Frontal cortex (tissue), 4 donors: Measurements from ENCODE around the gene AJM1. TPM values are rescaled to one million over a fixed set of nuclear protein-coding genes. Genes with fewer than 3 reads are reported as not detected.
A peak's percentile ranks its signal among the peaks of the same experiment; 100 is the strongest.
"Not testable (repeated sequence)": the region's sequence is repeated elsewhere in the genome, so short reads cannot be mapped to it uniquely, and the experiment has no call there.

ENCODE experiments used
- DNase-seq, 2 donors: peaks; one replicate each; pipeline ENCODE4 v3.0.0; 2012; ENCODE audit warnings: low spot score in 2 of 2
- FAIRE-seq: peaks from 2 replicates; lab custom pipeline; 2012; peaks lifted over from hg19 to GRCh38; lab: Jason Lieb, UNC
- total RNA-seq: library from RNA; depleted of rRNA; stranded (reverse); fragments of >200 nt; gene quantifications from one replicate; pipeline ENCODE4 v1.2.3, GENCODE V29; 2014
- donor health status: control.
- donor health status: control.
- donor health status: control.

Gene AJM1
- total RNA-seq, 1 donor from 2014 or later = 0.82 TPM

DNA sequence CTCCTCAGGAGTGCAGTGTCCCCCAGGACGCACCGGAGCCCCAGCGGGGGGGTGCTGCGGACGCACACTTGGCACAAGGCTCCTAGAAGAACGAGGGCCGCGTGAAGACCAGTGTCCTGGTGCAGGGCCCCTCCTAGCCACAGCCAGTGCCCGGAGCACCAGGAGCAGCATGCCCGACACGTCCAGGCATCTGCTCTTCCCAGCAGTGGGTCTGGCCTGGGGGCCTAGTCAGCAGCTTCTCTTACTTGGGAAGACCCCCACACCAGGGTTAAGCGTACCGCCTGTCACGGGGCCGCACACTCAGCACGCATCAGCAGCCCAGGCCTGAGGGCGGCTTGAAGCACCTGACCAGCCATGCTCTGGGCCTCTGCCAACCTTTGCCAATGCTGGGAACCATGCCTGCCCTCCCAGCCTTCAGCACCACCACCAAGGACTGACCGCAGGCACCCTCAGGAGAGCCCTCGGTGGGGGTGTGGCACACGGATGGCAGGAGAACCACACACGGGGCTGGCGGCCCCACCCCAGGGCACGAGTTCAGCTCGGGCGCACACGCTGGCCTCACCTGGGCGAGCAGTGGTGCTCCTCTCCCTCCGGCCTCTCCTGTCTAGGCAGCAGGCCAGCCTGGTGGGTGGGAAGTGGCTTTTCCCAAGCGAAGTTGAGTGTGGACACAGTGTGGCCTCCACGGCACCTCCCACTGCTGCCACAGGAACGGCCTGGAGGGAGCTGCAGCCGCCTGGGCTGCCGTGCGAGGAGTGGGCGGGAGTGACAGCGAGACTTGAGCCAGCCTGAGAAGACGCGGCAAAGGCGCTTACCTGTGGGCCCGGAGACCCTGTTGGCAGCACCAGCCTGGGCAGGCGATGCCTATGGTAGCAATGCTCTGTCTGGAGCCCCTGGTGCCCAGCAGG is 12.0 kb upstream of the AJM1 start:
- DNase-seq (no peak), FAIRE-seq (no peak)

DNA sequence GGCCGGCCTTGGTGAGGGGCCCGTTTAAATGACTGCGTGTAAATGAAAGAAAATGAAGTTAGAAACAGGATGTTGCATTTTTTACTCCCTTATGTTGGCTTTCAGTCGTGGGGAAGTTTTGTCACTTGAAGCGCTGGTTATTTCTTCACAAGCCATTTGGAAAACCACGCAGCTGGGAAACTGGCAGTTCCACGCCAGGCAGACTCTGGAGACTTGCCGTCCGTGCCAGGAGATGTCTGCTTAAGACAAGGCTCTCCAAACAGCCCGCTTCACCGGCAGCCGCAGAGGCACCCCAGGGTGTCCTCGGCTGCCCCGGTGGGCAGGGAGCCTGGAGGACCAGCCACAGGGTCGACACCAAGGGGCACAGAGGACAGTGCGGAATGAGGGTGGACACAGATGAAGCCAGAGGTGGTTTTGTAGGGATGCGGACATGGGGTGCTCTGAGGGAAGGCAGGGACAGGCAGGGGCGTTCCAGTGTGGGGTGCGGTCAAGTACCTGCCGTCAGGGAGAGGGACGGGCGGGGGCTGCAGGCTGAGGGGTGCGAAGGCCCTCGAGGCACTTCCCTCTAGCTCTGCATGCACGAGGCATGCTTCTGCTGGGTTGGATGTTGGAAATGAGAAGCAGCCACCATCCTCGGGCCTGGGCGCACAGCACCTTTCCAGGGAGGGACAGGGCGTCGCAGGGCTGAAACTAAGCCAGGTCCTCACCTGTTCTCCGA is 11.1 kb upstream of the AJM1 start:
- no peak for FAIRE-seq

DNA sequence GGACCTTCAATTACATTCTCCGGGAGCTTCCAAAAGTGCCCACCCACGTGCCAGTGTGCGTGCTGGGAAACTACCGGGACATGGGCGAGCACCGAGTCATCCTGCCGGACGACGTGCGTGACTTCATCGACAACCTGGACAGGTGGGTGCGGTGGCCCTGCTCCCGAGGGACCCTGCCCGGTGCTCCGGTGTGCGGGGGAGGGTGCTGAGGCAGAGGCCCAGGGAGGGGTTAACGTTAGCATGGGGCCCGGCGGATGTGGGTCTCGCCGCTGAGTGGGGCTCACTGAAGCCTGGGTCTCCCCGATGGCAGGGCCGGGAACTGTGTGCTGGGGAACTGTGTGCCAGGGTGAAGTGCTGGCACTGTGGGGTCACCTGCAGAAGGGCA is 10.6 kb upstream of the AJM1 start:
- DNase-seq (no peak), FAIRE-seq (no peak)

More for the DNA sequence above, 11.1 kb upstream of the AJM1 start:
- no peak for DNase-seq

DNA sequence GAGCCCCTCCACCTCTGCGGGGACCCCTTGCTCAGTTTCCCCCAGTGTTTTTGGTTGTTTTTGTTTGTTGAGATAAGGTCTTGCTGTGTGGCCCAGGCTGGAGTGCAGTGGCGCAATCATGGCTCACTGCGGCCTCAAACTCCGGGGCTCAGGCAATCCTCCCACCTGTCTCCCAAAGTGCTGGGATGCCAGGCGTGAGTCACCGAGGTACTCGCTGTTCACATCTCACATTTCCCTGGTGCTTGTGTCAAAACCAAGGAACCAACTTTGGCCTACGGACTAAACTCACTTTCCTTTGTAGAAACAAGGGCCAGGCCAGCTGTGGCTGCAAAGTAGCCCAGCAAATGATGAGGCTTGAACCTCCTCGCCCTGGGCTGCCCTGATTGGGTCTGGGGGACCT is 9.7 kb upstream of the AJM1 start:
- FAIRE-seq = no peak
- DNase-seq = no peak

DNA sequence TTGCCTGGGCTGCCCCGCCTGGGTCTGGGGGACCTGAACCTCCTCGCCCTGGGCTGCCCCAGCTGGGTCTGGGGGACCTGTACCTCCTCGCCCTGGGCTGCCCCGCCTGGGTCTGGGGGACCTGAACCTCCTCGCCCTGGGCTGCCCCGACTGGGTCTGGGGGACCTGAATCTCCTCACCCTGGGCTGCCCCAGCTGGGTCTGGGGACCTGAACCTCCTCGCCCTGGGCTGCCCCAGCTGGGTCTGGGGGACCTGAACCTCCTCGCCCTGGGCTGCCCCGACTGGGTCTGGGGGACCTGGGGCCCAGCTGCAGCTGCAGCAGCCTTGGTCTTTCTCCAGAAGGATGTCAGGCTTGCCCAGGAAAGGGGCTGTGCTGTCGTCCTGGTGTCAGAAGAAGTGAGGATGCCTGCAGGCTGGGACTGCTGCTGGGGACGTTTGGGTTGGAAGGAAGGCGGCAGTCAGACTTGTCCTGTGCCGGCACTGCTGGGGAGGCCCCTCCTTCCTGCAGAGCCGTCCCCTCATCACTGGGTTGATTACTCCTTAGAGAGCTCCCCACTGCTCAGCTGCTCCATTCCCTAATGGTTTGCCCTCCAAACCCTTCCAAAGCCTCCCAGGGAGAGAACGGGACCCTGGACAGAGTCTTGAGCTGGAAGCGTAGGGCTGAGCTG is 8.8 kb upstream of the AJM1 start:
- not testable (repeated sequence) for DNase-seq, FAIRE-seq

DNA sequence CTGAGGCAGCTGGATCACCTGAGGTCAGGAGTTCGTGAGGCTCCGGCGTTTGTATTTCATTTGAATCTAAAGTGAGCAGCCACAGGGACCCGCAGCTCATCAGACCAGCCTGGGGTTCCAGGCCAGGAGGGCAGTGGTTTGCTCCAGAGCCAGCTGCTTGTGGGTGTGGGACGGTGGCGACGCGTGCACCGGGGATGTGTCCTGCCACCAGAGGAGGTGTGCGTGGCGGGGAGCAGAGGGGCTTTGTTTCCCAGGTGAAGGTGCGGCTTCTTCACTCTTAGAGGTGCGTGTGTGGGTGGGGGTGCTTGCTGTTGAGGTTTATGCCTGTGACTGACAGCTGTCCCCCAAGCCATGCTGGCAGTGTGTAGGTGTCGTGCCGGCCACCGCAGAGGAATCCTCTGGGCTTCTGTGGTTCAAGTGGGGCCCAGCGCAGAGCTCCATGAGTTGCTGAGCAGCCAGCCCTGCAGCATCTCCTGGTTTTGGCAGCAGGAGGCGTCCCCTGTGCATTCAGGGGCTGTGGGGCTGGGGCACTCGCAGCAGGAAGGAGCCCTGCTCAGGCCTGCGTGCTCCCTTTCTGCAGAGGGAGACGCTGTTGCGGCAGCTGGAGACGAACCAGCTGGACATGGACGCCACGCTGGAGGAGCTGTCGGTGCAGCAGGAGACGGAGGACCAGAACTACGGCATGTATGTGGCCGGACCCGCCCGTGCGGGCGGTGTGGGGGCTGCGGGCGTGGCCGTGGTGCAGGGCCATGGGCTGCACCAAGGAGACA is 6.9 kb upstream of the AJM1 start:
- DNase-seq (no peak), FAIRE-seq (no peak)

DNA sequence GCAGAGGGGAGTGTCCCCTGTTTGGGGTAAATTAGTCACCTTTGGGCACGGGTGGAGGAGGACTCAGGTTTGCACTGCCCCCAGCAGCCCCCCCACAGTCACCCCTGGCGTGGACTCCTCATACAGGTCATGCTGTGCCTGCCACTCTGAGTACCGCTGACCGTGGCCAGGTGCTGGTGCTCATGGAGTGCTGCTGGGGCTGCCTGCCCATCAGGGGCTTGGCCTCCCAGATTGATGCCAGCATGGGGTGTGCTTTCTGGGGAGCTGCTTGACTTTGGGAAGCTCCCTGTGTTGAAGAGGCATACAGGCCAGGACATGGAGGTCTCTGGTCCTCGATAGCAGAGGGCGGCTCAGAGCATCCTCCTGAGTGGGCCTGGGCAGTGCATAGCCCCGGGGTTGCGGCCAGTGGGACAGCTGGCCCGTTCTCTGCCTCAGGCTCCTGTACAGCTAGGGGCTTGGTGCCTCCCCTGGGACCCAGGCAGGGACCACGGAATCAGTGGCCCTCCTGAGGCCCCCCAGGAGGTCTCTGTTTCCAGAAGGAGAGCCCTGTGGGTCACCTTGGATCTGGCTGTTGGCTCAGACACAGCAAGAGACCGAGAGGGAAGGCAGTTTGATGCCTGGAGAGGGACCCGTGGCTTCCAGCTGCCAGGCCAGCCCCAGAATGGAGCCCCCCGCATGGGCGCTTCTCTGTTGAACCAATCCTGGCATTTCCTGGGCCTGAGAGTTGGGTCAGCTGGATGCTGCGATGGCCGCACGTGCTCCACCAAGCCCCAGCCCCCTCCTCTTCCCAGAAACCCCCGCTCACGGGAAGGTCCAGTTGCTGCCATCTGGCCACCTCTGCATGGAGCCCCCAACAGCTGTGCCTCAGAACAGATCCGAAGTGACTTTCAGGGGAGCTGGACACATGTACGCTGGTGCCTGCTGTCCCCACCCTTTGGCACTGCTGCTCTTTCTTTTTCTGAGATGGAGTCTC is 6.1 kb upstream of the AJM1 start:
- FAIRE-seq = no peak
- DNase-seq = no peak

DNA sequence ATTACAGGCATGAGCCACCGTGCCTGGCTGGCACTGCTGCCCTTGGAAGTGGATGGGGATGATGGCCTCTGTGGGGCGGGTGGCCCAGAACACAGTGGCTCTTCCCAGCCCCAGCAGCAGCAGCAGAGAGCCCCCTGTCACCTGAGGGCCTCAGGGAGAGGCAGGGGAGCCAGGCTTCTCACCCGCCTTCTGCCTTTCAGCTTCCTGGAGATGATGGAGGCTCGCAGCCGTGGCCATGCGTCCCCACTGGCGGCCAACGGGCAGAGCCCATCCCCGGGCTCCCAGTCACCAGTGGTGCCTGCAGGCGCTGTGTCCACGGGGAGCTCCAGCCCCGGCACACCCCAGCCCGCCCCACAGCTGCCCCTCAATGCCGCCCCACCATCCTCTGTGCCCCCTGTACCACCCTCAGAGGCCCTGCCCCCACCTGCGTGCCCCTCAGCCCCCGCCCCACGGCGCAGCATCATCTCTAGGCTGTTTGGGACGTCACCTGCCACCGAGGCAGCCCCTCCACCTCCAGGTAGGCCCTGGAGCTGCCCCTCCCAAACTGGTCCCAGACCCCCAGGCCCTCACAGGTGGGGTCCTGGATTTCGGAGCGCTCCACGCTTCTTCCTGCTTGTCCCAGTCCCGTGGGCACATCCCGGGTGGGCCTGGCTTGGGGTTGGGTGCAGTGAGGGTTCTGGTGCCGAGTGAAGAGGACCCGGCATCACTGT is 5.0 kb upstream of the AJM1 start:
- FAIRE-seq (no peak), DNase-seq (no peak)

DNA sequence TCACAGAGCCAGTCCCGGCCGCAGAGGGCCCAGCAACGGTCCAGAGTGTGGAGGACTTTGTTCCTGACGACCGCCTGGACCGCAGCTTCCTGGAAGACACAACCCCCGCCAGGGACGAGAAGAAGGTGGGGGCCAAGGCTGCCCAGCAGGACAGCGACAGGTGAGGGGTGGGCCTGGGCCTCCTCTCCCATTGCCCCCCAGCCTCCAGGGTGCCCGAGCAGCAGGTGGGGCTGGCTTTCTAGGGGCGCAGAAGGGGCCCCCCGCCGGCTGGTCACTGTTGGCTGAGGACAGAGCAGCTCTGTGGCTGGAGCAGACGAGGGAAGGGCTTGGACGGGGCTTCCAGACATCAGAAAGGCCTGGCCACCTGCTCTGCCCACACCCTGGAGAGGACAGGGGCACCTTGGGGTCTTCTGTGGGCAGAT is 4.4 kb upstream of the AJM1 start:
- FAIRE-seq, DNase-seq: not testable (repeated sequence)

DNA sequence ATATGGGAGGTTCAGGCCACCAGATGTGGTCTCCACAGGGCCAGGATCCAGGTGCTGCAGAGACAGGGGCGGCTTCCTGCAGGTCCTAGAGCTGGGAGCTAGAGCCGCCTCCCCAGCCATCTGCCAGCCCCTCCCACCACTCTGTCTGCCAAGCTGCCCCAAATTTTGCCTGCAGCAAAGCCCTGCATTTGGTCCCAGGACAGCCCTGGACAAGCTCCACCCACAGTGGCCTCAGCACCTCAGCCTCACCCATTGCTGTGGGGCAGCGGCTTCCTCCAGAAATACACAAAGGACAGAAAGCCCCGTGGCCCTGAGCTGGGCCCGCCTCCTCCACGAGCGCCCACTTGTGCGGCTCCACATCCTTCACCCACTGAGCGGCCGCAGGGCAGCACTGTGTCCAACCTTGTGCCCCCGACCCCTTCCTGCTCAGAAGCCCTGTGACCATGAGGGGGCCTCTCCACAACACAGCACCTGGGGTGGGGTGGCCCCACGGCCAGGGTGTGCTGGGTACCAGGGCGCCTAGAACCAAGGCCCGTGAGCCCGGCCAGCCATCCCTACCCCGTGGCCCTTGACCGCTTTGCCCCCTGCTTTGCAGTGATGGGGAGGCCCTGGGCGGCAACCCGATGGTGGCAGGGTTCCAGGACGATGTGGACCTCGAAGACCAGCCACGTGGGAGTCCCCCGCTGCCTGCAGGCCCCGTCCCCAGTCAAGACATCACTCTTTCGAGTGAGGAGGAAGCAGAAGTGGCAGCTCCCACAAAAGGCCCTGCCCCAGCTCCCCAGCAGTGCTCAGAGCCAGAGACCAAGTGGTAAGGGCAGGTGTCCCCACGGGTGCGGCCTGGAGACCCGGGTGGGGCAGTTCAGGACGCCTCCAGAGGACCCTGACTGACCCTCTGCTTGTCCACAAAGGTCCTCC is 3.7 kb upstream of the AJM1 start:
- FAIRE-seq (no peak), DNase-seq (no peak)

DNA sequence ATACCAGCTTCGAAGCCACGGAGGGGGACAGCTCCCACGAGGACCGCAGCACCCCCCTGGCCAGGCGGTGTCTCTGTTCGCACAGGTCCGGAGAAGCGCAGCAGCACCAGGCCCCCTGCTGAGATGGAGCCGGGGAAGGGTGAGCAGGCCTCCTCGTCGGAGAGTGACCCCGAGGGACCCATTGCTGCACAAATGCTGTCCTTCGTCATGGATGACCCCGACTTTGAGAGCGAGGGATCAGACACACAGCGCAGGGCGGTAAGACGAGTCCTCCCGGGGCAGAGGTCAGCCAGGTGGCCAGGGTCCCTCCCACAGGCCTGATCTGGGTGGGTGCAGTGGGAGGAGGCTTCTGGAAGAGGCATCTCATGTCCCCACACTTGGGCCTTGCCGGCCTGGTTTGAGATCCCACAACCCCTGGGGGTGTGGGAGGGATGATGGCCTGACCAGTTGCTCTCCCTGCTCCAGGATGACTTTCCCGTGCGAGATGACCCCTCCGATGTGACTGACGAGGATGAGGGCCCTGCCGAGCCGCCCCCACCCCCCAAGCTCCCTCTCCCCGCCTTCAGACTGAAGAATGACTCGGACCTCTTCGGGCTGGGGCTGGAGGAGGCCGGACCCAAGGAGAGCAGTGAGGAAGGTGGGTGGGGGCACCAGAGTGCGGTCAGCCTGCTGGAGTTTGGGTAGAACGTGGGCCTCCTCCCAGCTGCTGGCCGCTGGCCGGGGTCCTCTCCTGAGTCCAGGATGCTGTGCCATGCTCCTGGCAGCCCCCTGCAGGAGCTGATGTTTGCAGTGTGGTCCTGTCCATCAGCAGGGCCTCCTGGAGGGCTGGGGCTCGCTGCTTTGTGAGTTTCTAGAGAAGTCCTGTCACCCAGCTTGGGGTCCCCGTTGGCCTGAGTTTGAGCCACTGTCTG is 2.8 kb upstream of the AJM1 start:
- DNase-seq = no peak
- no peak for FAIRE-seq

DNA sequence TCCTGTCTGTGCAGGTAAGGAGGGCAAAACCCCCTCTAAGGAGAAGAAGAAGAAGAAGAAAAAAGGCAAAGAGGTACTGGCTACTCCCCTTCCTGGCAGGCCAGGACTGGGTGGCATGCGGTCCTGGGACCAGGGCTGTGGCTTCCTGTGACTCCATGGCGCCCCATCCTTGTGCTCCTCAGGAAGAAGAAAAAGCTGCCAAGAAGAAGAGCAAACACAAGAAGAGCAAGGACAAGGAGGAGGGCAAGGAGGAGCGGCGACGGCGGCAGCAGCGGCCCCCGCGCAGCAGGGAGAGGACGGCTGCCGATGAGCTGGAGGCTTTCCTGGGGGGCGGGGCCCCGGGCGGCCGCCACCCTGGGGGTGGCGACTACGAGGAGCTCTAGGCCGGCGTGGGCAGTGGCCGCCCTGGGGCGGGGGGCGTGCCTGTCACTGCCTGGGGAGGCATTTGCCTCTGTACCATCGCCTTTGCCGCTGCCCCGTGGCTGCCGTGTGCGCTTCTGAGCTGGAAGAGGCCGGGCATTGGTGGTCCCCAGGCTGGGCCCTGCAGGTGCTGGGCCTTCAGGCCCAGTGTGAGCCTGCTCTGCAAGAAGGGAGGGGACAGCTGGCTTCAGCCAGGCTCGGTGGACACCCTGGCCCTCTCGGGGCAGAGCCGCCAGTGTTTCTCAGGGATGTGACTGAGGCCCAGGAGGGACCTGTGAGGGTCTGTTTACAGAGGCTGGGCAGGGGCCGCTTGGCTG is 2.0 kb upstream of the AJM1 start:
- DNase-seq (no peak), FAIRE-seq (no peak)

DNA sequence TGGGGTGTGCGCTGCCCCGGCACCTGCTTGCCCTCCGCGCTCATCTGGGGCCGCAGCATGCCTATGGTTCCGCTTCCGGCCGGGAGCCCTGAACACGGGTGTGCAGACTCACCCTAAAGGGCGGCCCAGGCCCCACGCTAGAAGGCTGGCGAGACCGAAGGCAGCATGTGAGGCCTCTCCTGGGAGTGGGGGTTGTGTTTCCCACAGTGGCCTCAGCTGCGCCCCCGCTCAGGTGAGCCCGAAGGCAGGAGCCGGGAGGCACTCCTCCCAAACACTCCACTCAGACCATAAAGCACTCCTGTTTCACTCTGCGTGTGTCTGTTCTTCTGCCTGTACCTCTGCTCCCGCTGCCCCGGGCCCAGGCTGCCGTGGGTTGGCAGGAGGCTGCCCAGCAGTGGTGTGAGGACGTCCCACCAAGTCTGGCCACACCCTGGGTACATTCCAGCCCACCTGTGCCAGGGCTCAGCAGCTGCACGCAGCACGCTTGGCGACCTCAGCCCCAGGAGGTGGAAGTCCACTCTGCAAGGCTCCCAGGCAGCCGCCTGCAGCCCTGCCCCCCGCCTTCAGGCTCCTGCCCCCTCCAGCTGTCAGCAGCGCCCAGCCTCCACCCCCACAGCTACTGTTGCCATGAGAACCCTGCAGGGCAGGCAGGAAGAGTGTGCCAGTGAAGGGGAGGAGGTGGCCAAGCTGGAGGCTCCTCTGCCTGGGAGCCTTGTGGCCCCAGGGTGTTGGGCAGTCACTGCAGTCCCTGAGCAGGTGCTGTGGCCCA is 1.2 kb upstream of the AJM1 start:
- DNase-seq = peak; percentile 66 to 75

DNA sequence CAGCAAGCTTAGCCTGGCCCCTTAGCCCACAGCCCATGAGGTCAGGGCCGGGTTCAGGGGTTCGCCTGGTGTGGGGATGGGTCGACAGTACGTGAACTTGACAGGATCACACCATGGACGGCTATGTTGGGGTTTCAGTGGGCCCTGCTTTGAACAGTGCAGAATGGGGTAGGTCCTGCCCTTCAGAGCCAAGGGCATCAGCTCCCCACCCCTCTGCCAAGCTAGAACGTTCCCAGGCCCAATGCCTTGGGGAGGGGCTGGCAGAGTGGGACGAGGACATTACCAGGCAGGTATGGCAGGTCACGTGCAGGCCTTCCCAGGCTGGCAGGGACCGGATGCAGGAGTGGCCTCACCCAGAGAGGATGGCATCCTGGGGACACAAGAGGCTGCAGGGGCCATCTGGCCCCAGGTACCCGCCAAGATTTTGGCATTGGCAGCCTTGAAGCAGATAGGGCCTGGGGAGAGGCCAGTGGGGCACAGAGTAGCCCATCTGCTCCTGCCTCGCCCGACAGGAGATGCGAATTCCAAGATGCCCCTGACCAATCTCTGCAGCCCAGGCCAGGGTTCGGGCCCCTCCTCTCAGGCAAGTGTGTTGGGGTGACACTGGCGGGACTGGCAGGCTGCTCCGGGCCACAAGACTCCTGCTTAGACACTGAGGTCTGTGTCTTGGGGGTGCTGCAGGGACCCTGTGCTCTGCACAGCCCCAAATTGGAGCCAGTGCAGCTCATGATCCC is 465 bp upstream of the AJM1 start:
- DNase-seq, FAIRE-seq: not testable (repeated sequence)

More for the DNA sequence above, 1.2 kb upstream of the AJM1 start:
- no peak for FAIRE-seq
